ENCODE results near the gene DBNDD2.

DNA sequence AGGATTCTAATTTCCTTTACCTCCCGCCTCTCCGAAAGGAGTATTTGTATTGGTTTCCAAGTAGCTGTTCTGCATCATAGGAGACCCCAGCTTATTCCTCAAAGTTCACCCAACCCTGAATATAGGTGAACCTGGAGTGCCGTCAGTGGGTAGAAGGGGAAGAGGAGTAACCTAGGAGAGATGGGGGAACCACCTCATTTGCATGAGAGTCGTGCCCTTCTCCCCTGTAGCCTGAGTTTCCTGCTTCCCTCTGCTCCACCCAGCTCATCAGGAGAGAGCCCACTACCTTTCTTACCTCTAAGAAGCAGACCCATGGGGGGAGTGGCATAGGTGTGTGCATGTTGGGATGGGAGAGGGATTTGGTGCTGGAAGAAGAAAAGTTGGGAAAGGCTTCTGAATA lies 44.1 kb downstream of the DBNDD2 start:
- TF ChIP-seq, protein P1, sequence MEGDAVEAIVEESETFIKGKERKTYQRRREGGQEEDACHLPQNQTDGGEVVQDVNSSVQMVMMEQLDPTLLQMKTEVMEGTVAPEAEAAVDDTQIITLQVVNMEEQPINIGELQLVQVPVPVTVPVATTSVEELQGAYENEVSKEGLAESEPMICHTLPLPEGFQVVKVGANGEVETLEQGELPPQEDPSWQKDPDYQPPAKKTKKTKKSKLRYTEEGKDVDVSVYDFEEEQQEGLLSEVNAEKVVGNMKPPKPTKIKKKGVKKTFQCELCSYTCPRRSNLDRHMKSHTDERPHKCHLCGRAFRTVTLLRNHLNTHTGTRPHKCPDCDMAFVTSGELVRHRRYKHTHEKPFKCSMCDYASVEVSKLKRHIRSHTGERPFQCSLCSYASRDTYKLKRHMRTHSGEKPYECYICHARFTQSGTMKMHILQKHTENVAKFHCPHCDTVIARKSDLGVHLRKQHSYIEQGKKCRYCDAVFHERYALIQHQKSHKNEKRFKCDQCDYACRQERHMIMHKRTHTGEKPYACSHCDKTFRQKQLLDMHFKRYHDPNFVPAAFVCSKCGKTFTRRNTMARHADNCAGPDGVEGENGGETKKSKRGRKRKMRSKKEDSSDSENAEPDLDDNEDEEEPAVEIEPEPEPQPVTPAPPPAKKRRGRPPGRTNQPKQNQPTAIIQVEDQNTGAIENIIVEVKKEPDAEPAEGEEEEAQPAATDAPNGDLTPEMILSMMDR (conservative IDR thresholded peaks at IDR 0.05; ENCODE audit: low read length) = no peak
- no peak for TF ChIP-seq EZH2phosphoT487 (IDR thresholded peaks at IDR 0.05; ENCODE audit: borderline replicate concordance)

Measured in Loucy (cell line).